PC-3 (cell line): Measurements from ENCODE around the gene OLR1.

Experiments
- EZH2 ChIP-seq: fragments of 300-600 bp; sonication (generic); IDR thresholded peaks from one replicate; pipeline ENCODE4 v1.6.1; 2017; ENCODE audit warnings: antibody characterized with exemption, mild to moderate bottlenecking, low read length; ENCODE audit not compliant: unreplicated experiment
- EZH2phosphoT487 ChIP-seq: fragments of 300-600 bp; sonication (generic); IDR thresholded peaks from 2 replicates; pipeline ENCODE4 v1.6.1; 2018; ENCODE audit warnings: mild to moderate bottlenecking, antibody characterized with exemption, low read length, borderline replicate concordance
- TF ChIP-seq, protein P1 (sequence below): fragments of 300-600 bp; sonication (generic); conservative IDR thresholded peaks from 2 replicates; pipeline ENCODE4 v1.5.1; 2017; ENCODE audit warnings: antibody characterized with exemption, low read depth, mild to moderate bottlenecking, low read length

DNA sequence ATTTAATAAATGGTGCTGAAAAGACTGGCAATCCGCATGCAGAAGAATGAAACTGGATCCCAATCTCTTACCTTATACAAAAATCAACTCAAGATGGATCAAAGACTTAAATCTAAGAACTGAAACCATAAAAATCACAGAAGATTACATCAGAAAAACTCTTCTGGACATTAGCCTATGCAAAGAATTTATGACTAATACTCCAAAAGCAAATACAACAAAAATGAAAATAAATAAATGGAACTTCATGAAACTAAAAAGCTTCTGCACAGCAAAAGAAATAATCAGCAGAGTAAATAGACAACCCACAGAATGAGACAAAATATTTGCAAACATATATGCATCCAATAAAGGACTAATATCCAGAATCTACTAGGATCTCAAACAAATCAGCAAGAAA is 58.9 kb downstream of the OLR1 start:
- TF ChIP-seq, protein P1, sequence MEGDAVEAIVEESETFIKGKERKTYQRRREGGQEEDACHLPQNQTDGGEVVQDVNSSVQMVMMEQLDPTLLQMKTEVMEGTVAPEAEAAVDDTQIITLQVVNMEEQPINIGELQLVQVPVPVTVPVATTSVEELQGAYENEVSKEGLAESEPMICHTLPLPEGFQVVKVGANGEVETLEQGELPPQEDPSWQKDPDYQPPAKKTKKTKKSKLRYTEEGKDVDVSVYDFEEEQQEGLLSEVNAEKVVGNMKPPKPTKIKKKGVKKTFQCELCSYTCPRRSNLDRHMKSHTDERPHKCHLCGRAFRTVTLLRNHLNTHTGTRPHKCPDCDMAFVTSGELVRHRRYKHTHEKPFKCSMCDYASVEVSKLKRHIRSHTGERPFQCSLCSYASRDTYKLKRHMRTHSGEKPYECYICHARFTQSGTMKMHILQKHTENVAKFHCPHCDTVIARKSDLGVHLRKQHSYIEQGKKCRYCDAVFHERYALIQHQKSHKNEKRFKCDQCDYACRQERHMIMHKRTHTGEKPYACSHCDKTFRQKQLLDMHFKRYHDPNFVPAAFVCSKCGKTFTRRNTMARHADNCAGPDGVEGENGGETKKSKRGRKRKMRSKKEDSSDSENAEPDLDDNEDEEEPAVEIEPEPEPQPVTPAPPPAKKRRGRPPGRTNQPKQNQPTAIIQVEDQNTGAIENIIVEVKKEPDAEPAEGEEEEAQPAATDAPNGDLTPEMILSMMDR = no peak
- TF ChIP-seq EZH2 (no peak), EZH2phosphoT487 (no peak)
